Esophagus squamous epithelium (tissue), 5 donors: Measurements from ENCODE around the gene HORMAD2. TPM values are rescaled to one million over a fixed set of nuclear protein-coding genes. Genes with fewer than 3 reads are reported as not detected.
"Not testable (repeated sequence)": the region's sequence is repeated elsewhere in the genome, so short reads cannot be mapped to it uniquely, and the experiment has no call there.

Source experiments
- DNase-seq: peaks from one replicate; lab custom pipeline; 2025; lab: John Stamatoyannopoulos, UW
- H3K27ac ChIP-seq, 4 donors: fragments of 200-600 bp; sonication (generic); one replicate each; pipeline ENCODE4 v1.5.1; 2016 to 2019; ENCODE audit warnings: mild to moderate bottlenecking in 1 of 4
- H3K27me3 ChIP-seq, 4 donors: fragments of 200-600 bp; sonication (generic); 1 replicate in 3 of 4; 2 replicates in 1 of 4; pipeline versions ENCODE4 v1.5.1 to v1.6.0; 2017 to 2021; ENCODE audit warnings: antibody characterized with exemption in 1 of 4
- H3K36me3 ChIP-seq, 3 donors: fragments of 200-600 bp; sonication (generic); one replicate each; pipeline ENCODE4 v1.5.1; 2016 to 2019
- H3K4me1 ChIP-seq, 3 donors: fragments of 200-600 bp; sonication (generic); one replicate each; pipeline ENCODE4 v1.5.1; 2017 to 2019
- H3K4me3 ChIP-seq, 4 donors: fragments of 200-600 bp; sonication (generic); 1 replicate in 3 of 4; 2 replicates in 1 of 4; pipeline ENCODE4 v1.5.1; 2016 to 2019; ENCODE audit warnings: mild to moderate bottlenecking in 2 of 4, moderate library complexity in 1 of 4
- H3K9me3 ChIP-seq, 3 donors: fragments of 200-600 bp; sonication (generic); one replicate each; pipeline ENCODE4 v1.5.1; 2016 to 2019
- CTCF ChIP-seq, 6 experiments: fragments of 450-650 bp in 4 of 6; fragments of 200-600 bp in 2 of 6; sonication (generic) in 2 of 6; IDR thresholded peaks; one replicate each; pipeline ENCODE4 v1.5.1; 2016 to 2019; ENCODE audit warnings: antibody characterized with exemption in 6 of 6, mild to moderate bottlenecking in 4 of 6, moderate library complexity in 4 of 6
- POLR2A ChIP-seq, 4 donors: fragments of 450-650 bp; IDR thresholded peaks; one replicate each; pipeline ENCODE4 v1.6.1; 2017; ENCODE audit warnings: antibody characterized with exemption in 4 of 4, mild to moderate bottlenecking in 4 of 4, moderate library complexity in 3 of 4
- WGBS, 2 donors: methylation state at CpG; one replicate each; pipeline ENCODE4 v1.1.5; 2018; 5-methylcytosine and 5-hydroxymethylcytosine counted together
- intact Hi-C: fragments of 100-400 bp; cut with DNase I; formaldehyde crosslinking; loops from one replicate; pipeline ENCODE4 v1.15.0; 2022
- total RNA-seq, 4 donors: library from RNA; depleted of rRNA; stranded (reverse); fragments of >200 nt; gene quantifications; one replicate each; pipeline ENCODE4 v1.1.0, GENCODE V29; 2016
- donor health status: DM: yes; HTN: yes; CAD: no.

Gene HORMAD2
- total RNA-seq, 4 donors from 2014 or later: not detected

GRCh38 chr22:30054067-30054763 is 26.0 kb upstream of the HORMAD2 start:
- Histone ChIP-seq H3K9me3 (peaks cover 0 to 8% (median 0%) of the 10 kb centered on the region in 3 donors), H3K27me3 (no peaks in the 10 kb centered on the region), H3K36me3 (no peaks in the 10 kb centered on the region), H3K4me1 (no peaks in the 10 kb centered on the region), H3K27ac (no peak overlapping the region), H3K4me3 (no peak overlapping the region)
- TF ChIP-seq CTCF (IDR thresholded peaks at IDR 0.05) (no peak), POLR2A (IDR thresholded peaks at IDR 0.05) (no peak)
- 72 to 78% methylated on average over 10 of the region's 10 CpGs for WGBS, 2 donors
- intact Hi-C loops: no loop called here
- no peak for DNase-seq

DNA sequence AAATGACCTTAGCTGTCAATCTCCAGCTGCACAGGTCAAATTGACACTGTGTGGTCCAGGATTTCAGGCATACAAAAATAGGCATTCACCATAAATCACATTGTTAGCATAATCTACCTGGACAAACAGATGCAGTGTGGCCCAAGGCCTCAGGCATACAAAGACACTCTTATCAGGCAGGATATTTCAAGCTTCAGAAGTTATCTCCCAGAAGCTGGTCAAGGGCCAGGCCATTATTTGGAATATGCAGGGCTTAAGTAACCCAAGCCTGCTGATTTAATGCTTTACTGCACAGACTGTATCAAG is 25.5 kb upstream of the HORMAD2 start:
- Histone ChIP-seq H3K4me3 (no peak overlapping the region), H3K36me3 (no peaks in the 10 kb centered on the region), H3K9me3 (peaks cover 0 to 8% (median 0%) of the 10 kb centered on the region in 3 donors), H3K27me3 (no peaks in the 10 kb centered on the region), H3K27ac (no peak overlapping the region), H3K4me1 (no peaks in the 10 kb centered on the region)
- DNase-seq: no peak
- TF ChIP-seq POLR2A (IDR thresholded peaks at IDR 0.05): no peak
- TF ChIP-seq CTCF (IDR thresholded peaks at IDR 0.05): no peak
- intact Hi-C loops: no loop called here

GRCh38 chr22:30056015-30056414 is 24.2 kb upstream of the HORMAD2 start:
- DNase-seq: no peak
- 82 to 92% methylated on average over 1 of the region's 1 CpG for whole genome bisulfite sequencing, 2 donors
- Histone ChIP-seq H3K9me3 (peaks cover 0 to 8% (median 0%) of the 10 kb centered on the region in 3 donors), H3K27me3 (no peaks in the 10 kb centered on the region), H3K27ac (no peak overlapping the region), H3K4me3 (no peak overlapping the region), H3K4me1 (no peaks in the 10 kb centered on the region), H3K36me3 (no peaks in the 10 kb centered on the region)
- intact Hi-C loops: no loop called here
- no peak for TF ChIP-seq POLR2A (IDR thresholded peaks at IDR 0.05)
- no peak for TF ChIP-seq CTCF (IDR thresholded peaks at IDR 0.05)

- H3K9me3 ChIP-seq: peaks cover 0 to 8% (median 0%) of the 10 kb centered on the region in 3 donors
- H3K36me3 ChIP-seq: no peaks in the 10 kb centered on the region
- WGBS, 2 donors: 81 to 93% methylated on average over 1 of the region's 1 CpG
- H3K27me3 ChIP-seq: no peaks in the 10 kb centered on the region
- no peak overlapping the region for H3K27ac ChIP-seq
- TF ChIP-seq POLR2A (IDR thresholded peaks at IDR 0.05) (no peak), CTCF (IDR thresholded peaks at IDR 0.05) (no peak)
- DNase-seq: no peak
- H3K4me3 ChIP-seq: no peak overlapping the region
- intact Hi-C loops: no loop called here
- no peaks in the 10 kb centered on the region for H3K4me1 ChIP-seq
Measured at GRCh38 chr22:30057375-30057774, 22.9 kb upstream of the HORMAD2 start.

DNA sequence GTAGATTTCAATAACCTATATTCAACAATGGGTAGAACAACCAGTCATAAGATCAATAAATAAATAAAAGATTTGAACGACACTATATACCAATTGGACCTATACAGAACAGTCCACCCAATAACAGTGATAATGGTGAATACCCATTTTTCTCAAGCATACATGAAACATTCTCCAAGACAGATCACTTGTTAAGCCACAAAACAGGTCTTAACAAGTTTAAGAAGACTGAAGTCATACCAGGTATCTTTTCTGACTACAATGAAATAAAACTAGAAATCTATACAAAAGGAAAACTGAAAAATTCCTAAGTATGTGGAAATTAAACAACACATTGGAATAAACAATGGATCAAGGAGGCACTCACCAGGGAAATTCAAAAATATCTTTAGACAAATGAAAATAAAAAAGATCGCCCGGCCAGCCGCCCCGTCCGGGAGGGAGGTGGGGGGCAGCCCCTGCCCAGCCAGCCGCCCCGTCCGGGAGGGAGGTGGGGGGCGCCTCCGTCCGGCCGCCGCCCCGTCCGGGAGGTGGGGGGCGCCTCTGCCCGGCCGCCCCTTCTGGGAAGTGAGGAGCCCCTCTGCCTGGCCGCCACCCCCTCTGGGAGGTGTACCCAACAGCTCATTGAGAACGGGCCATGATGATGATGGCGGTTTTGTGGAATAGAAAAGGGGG is 20.8 kb upstream of the HORMAD2 start:
- WGBS, 2 donors: 72 to 83% methylated on average over 1 to 6 of the region's 22 CpGs
- DNase-seq, H3K27ac ChIP-seq, H3K27me3 ChIP-seq, intact Hi-C loops, H3K4me3 ChIP-seq, H3K4me1 ChIP-seq, H3K36me3 ChIP-seq: not testable (repeated sequence)
- peaks cover 0 to 12% (median 3%) of the 10 kb centered on the region in 3 donors for H3K9me3 ChIP-seq

GRCh38 chr22:30061094-30061493 is 19.2 kb upstream of the HORMAD2 start:
- H3K4me1 ChIP-seq, H3K27me3 ChIP-seq, DNase-seq, H3K4me3 ChIP-seq, intact Hi-C loops, H3K36me3 ChIP-seq, H3K27ac ChIP-seq: not testable (repeated sequence)
- 96 to 98% methylated on average over 4 to 6 of the region's 6 CpGs for WGBS, 2 donors
- H3K9me3 ChIP-seq: peaks cover 0 to 16% (median 9%) of the 10 kb centered on the region in 3 donors
